Stimulated activated effector memory CD8-positive, alpha-beta T cell treated with anti-CD3 and anti-CD28 coated beads, Interleukin-12 subunit alpha, Interleukin-12 subunit beta, amount 100 ng/mL, for 72 hours (primary cell): ENCODE measurements around the gene EGFL8.
A peak's percentile ranks its signal among the peaks of the same experiment; 100 is the strongest.
"Not testable (repeated sequence)": the region's sequence is repeated elsewhere in the genome, so short reads cannot be mapped to it uniquely, and the experiment has no call there.

ENCODE experiments used
- ATAC-seq: fragments of 150-1000 bp; cut with Tn5 transposase; 2 replicates; pipeline ENCODE4 v1.10.0; 2021
- DNase-seq, 2 donors: peaks; one replicate each; pipeline ENCODE4 v3.0.0; 2021 to 2022; ENCODE audit warnings: low spot score in 2 of 2
- H3K27ac Mint-ChIP-seq: one replicate; pipeline ENCODE4 v1.8.0; 2022; ENCODE audit warnings: mild to moderate bottlenecking, mixed read lengths
- H3K36me3 Mint-ChIP-seq: one replicate; pipeline ENCODE4 v1.8.0; 2022; ENCODE audit warnings: mild to moderate bottlenecking, mixed read lengths
- H3K4me1 Mint-ChIP-seq: one replicate; pipeline ENCODE4 v1.8.0; 2022; ENCODE audit warnings: mixed read lengths
- H3K4me3 Mint-ChIP-seq: one replicate; pipeline ENCODE4 v1.8.0; 2022; ENCODE audit warnings: mild to moderate bottlenecking, mixed read lengths
- H3K9me3 Mint-ChIP-seq: one replicate; pipeline ENCODE4 v1.8.0; 2022; ENCODE audit warnings: mixed read lengths

Gene EGFL8

GRCh38 chr6:32204268-32204715 lies 39.9 kb downstream of the EGFL8 start:
- H3K9me3 Mint-ChIP-seq, result no peaks in the 10 kb centered on the region
- H3K4me1 Mint-ChIP-seq, result no peaks in the 10 kb centered on the region
- H3K27ac Mint-ChIP-seq, result no peak overlapping the region
- H3K36me3 Mint-ChIP-seq, result no peaks in the 10 kb centered on the region
- DNase-seq (no peak), ATAC-seq (no peak)
- H3K4me3 Mint-ChIP-seq, result no peak overlapping the region

- Mint-ChIP-seq H3K36me3 (no peaks in the 10 kb centered on the region), H3K4me1 (no peaks in the 10 kb centered on the region), H3K9me3 (no peaks in the 10 kb centered on the region), H3K27ac (no peak overlapping the region), H3K4me3 (no peak overlapping the region)
- DNase-seq (no peak), ATAC-seq (no peak)
Observed at GRCh38 chr6:32208996-32209395, 44.6 kb downstream of the EGFL8 start.

- no peak overlapping the region for H3K4me3 Mint-ChIP-seq
- DNase-seq (no peak), ATAC-seq (no peak)
- no peaks in the 10 kb centered on the region for H3K9me3 Mint-ChIP-seq
- H3K36me3 Mint-ChIP-seq, result no peaks in the 10 kb centered on the region
- H3K27ac Mint-ChIP-seq, result no peak overlapping the region
- no peaks in the 10 kb centered on the region for H3K4me1 Mint-ChIP-seq
Observed at GRCh38 chr6:32210191-32210601, 45.8 kb downstream of the EGFL8 start.

- ATAC-seq, H3K4me1 Mint-ChIP-seq, DNase-seq, H3K27ac Mint-ChIP-seq, H3K36me3 Mint-ChIP-seq, H3K9me3 Mint-ChIP-seq, H3K4me3 Mint-ChIP-seq: not testable (repeated sequence)
Observed at GRCh38 chr6:32211432-32211831, 47.0 kb downstream of the EGFL8 start.

- ATAC-seq (peak; percentile 26), DNase-seq (no peak)
- Mint-ChIP-seq H3K36me3 (no peaks in the 10 kb centered on the region), H3K4me3 (no peak overlapping the region), H3K27ac (peak overlapping the region; percentile 32), H3K4me1 (no peaks in the 10 kb centered on the region), H3K9me3 (no peaks in the 10 kb centered on the region)
Observed at GRCh38 chr6:32212076-32212760, 47.8 kb downstream of the EGFL8 start.

- no peaks in the 10 kb centered on the region for H3K36me3 Mint-ChIP-seq
- H3K4me1 Mint-ChIP-seq, result no peaks in the 10 kb centered on the region
- no peak for DNase-seq
- ATAC-seq, result no peak
- no peak overlapping the region for H3K4me3 Mint-ChIP-seq
- H3K9me3 Mint-ChIP-seq, result no peaks in the 10 kb centered on the region
- H3K27ac Mint-ChIP-seq, result no peak overlapping the region
Observed at GRCh38 chr6:32213649-32214048, 49.3 kb downstream of the EGFL8 start.

GRCh38 chr6:32214126-32214525 lies 49.7 kb downstream of the EGFL8 start:
- Mint-ChIP-seq H3K4me3 (no peak overlapping the region), H3K36me3 (no peaks in the 10 kb centered on the region), H3K27ac (no peak overlapping the region), H3K9me3 (no peaks in the 10 kb centered on the region), H3K4me1 (no peaks in the 10 kb centered on the region)
- ATAC-seq (no peak), DNase-seq (no peak)

GRCh38 chr6:32215617-32216016 lies 51.2 kb downstream of the EGFL8 start:
- DNase-seq (no peak), ATAC-seq (no peak)
- Mint-ChIP-seq H3K27ac (no peak overlapping the region), H3K4me1 (no peaks in the 10 kb centered on the region), H3K36me3 (no peaks in the 10 kb centered on the region), H3K4me3 (no peak overlapping the region), H3K9me3 (no peaks in the 10 kb centered on the region)

GRCh38 chr6:32216285-32216684 lies 51.9 kb downstream of the EGFL8 start:
- Mint-ChIP-seq H3K4me1 (no peaks in the 10 kb centered on the region), H3K4me3 (no peak overlapping the region), H3K27ac (no peak overlapping the region), H3K9me3 (no peaks in the 10 kb centered on the region), H3K36me3 (no peaks in the 10 kb centered on the region)
- no peak for ATAC-seq
- no peak for DNase-seq

GRCh38 chr6:32216998-32217397 lies 52.6 kb downstream of the EGFL8 start:
- no peaks in the 10 kb centered on the region for H3K4me1 Mint-ChIP-seq
- no peaks in the 10 kb centered on the region for H3K9me3 Mint-ChIP-seq
- no peak overlapping the region for H3K27ac Mint-ChIP-seq
- H3K4me3 Mint-ChIP-seq, result no peak overlapping the region
- H3K36me3 Mint-ChIP-seq, result no peaks in the 10 kb centered on the region
- DNase-seq (no peak), ATAC-seq (no peak)
